GM19372 (cell line): ENCODE data around the gene HAND1.

Source experiments
- ATAC-seq: cut with Tn5 transposase; IDR thresholded peaks from one replicate; pipeline ENCODE4 v1.9.1; 2021; ENCODE audit warnings: mild to moderate bottlenecking, low read depth, moderate library complexity; ENCODE audit not compliant: unreplicated experiment

Gene HAND1

DNA sequence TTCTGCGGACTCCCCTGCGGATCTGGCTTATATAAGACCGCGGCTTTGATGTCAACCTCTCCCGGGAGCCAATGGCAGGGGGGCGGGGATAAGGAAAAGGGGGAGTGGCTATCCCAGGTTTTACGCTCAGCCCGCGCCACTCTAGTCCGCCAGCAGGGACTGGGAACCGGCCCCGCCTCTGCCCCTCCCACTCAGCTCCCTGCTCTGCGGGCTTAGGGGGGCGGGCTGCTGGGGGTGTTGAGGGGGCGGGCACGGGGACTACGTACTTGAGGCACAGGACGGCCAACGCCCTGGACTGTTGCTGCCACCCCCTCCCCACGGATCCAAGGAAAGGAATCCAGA is at the start of gene HAND1:
TSS of gene HAND1 (minus strand) at position 4 of the 342 bp plus-strand sequence. CDS start 219 bp downstream, outside the sequence.
- ATAC-seq = no peak

DNA sequence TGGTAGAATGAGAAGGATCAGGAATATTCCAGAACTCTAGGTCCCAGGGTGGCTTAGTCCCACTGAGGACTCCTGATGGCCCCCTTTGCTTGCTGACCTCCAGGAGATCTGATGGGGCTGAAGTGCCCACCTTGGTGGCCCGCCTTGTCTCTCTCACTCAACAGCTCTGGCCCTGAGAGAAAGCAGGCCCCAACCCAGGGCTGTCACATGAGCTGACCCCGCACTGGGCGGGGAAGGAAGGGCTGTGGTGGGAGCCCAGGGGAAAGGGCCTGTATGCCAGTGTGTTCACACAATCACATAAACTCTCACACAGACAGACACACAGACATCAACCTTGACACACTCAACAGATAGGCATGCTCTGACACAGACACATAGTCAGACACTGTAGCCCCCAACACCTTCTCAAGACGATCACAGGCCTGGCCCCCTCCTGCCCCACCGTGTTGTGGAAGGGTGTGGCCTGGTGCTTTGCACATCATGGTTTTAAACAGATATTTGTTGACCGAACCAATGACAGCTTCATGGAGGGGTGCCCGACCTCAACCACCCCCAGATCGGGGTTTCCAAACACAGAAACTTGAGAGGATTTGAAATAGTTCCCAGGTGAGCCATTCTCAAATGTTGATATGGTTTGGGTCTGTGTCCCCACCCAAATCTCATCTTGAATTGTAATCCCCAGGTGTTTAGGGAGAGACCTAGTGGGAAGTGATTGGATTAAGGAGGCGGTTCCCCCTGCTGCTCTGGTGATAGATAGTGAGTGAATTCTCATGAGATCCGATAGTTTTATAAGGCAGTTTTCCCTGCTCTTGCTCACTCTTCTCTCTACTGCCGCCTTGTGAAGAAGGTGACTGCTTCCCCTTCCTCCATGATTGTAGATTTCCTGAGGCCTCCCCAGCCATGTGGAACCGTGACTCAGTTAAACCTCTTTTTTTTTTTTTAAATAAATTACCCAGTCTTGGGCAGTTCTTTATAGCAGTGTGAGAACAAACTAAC is 48.5 kb upstream of the HAND1 start:
- ATAC-seq = no peak

DNA sequence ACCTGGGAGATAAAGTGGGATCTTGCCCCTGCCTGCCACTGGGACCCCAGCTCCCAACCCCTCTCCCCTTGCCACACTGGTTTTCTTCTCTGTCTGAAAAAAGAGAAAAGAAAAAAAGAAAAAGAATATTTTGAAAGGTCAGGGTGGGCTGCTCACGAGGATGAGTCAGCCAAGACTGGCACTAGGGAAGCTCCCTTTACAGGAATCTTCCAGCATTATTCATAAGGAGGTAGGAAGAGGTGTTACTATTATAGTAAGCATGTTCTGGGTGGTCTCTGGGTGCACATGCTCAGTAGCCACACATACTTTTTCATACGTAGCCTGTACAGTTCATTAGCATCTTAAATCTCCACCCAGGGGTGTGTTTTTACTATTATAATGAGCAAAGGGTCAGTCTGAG is 46.8 kb upstream of the HAND1 start:
- no peak for ATAC-seq

GRCh38 chr5:154524181-154524580 is 46.2 kb upstream of the HAND1 start:
- ATAC-seq = no peak

GRCh38 chr5:154523709-154524108 is 45.7 kb upstream of the HAND1 start:
- no peak for ATAC-seq

GRCh38 chr5:154523104-154523503 is 45.1 kb upstream of the HAND1 start:
- ATAC-seq = no peak

- ATAC-seq = no peak
These were observed 44.3 kb upstream of the HAND1 start for GRCh38 chr5:154522284-154522683.

DNA sequence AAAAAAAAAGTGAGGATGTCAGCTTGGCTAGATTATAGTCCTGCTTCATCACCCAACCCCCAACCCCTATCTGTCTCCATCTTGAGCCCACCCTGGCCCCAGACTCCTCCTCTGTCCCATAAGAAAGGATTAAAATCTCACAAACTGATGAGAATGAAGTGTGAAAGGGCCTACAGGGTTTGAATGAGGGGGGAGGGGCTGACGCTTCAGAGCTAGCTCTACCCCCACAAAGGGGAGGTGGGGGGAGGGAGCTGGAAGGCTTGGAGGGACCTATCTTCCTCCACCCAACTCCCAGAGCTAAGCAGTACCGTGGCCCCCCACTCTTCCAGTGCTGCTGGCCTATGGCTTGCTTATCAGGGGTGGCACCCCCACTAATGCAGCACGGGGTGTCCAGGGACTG is 43.7 kb upstream of the HAND1 start:
- no peak for ATAC-seq

DNA sequence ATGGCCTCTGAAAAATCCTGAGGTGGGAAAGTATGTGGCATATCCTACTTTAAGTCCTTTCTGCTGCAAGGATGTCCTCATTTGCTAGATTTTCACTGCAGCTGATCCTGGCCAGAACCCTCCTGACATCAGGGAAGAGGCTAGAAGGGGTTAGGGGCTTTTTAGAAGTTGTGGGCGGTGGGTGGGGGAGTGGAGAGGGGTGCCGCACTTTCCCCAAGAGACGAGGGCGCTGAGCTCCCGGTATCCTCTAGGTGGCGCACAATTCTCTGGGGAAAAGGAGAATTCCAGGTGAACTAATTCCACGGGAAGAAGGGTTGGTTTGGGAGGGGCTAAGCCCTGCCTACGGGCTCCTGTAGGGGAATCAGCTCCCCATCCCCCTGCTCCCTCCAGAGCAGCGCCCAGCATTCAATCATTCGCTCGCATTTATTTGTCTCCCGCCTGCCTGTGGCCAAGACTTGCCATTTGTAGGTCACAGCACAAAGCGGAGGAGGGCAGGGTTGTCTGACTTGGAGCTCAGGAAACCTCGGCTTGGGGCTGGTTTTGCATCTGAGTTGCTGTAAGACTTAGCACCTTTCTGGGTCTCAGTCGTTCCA is 42.9 kb upstream of the HAND1 start:
- ATAC-seq = no peak

- ATAC-seq = no peak
These were observed 41.3 kb upstream of the HAND1 start for GRCh38 chr5:154519359-154519758.

- no peak for ATAC-seq
These were observed 40.4 kb upstream of the HAND1 start for GRCh38 chr5:154518438-154518867.

DNA sequence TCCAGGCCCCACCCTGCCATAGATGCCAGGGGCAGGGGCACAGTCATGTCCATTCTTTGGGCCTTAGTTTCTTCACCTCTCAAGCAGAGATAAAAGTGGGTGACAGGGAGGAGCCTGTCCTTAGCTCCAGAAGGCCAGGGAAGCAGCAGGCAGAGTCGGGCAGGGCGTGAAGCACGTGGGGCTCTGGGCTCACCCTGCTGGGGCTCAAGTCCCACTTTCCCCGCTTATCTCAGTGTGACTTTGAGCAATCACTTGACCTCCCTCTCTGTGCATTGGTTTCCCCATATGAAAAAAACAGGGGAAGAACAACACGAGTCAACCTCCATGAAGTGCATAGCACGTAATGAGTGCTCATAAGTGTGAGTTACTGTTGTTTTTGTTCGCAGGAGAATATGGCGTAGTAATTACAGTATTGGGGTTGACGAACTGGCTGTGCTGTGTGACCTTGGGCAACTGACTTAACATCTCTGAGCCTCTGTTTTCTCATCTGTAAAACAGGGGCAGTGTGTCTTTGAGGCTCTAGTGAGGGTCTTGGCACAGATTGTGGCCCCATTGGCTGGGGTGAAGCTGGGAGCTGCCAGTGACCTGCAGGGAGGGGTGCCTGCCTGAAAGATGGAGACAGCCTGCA is 39.9 kb upstream of the HAND1 start:
- no peak for ATAC-seq

- ATAC-seq = no peak
These were observed 39.2 kb upstream of the HAND1 start for GRCh38 chr5:154517181-154517580.

DNA sequence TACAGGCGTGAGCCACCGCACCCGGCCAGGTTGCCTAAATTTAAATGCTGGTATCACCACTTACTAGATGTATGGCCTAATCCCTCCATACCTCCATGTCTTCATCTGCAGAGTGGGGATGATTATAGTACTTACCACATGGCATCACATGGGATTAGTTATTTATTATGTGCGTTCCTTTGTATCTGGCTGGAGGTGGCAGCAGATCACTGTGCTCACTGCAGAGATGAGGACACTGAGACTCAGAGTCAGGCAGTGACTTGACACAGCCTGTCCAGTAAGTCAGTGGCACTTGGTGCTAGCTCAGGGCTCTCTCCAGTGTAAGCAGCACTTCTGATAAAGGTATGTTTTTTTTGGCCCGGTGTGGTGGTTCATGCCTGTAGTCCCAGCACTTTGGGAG is 38.4 kb upstream of the HAND1 start:
- ATAC-seq = no peak

- ATAC-seq = peak; percentile 52
These were observed 37.5 kb upstream of the HAND1 start for GRCh38 chr5:154515488-154515887.

DNA sequence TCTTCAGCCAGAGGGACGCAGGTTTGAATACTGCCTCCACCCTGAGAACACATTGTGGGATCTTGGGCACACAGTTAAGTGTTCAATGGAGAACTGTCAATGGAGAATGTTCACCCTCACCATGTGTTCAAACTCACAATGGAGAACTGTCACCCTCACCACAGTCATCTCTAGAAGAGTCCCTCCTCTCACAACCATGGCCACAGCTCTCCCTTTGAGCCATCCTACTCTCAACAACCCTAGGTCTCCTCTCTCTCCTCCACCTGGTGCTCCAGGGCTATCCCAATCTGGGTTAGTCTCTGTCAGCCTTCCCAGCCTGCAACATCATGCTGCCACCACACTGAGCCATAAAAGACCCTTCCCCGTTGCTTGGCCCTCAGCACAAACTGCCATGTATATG is 36.3 kb upstream of the HAND1 start:
- no peak for ATAC-seq

DNA sequence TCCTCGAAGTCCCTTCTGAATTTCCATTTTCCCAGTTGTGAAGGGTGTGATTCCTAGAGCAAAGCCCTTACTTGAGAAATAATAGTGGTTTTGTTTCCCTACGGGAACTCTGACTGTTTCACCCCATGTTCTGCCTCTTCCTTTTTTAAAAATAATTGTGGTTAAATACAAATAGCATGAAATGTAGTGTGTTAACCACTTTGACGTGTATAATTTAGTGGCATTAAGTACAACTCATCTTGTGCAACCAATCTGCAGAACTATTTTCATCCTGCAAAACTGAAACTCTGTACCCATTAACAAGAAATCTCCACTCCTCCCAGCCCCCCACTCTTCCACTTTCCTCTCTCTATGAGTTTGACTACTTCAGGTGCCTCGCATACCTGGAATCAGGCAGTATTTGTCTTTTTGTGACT is 35.6 kb upstream of the HAND1 start:
- ATAC-seq = no peak

- no peak for ATAC-seq
These were observed 34.0 kb upstream of the HAND1 start for GRCh38 chr5:154511984-154512383.

GRCh38 chr5:154509784-154510555 is 31.9 kb upstream of the HAND1 start:
- no peak for ATAC-seq

DNA sequence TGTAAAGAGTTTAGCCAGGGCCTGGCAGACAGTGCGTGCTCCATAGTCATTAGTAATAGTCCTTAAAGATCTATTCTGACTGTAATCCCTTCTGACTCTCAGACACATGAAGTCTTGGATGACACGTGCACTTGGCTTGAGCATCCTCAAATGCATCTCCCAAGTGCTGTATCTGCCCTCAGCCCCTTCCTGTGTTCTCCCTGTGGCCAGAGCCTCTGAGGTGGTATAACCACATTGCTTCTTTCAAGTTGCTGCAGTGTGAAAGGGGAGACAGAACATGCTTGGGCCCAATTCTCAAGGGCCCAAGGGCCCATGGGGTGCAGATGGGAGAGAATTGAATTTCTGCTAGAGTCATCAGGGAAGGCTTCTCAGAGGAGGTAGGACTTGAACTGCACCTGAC is 30.1 kb upstream of the HAND1 start:
- no peak for ATAC-seq

DNA sequence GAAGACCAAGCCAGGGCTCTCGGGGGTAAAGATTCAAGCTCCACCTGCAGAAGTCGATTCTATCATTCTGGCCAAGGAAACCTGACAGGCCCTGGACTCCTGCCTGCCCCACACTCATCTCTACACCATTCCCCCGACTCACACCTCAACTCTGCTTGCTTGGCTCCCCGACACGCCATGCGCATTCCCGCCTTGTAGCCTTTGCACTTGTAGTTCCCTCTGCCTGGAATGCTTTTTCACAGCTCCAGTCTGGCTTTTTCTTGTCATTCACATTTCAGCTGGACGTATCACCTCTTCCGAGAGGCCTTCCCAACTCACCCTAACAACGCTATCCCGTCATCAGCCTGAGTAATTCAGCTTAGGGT is 28.7 kb upstream of the HAND1 start:
- ATAC-seq = no peak
